Endothelial cell of umbilical vein (primary cell): ENCODE data around the gene MMP2.

Experiments
- CTCF ChIP-seq, 2 donors: IDR thresholded peaks; 1 replicate in 1 of 2; 2 replicates in 1 of 2; pipeline ENCODE4 v1.5.1; 2011; ENCODE audit warnings: low read length in 2 of 2, mild to moderate bottlenecking in 2 of 2, moderate library complexity in 2 of 2, control low read depth in 1 of 2, inconsistent platforms in 1 of 2, low read depth in 1 of 2; ENCODE audit not compliant: insufficient read depth in 1 of 2; ENCODE audit errors: extremely low read depth in 1 of 2
- GATA2 ChIP-seq: IDR thresholded peaks from 2 replicates; pipeline ENCODE4 v1.7.0; 2011; ENCODE audit warnings: low read depth, mild to moderate bottlenecking, moderate library complexity, mixed read lengths, low read length; ENCODE audit not compliant: insufficient read length, insufficient read depth
- POLR2AphosphoS5 ChIP-seq: IDR thresholded peaks from 2 replicates; pipeline ENCODE4 v1.6.1; 2012; ENCODE audit warnings: low read depth, mild to moderate bottlenecking, control low read depth, low read length, moderate library complexity; ENCODE audit not compliant: insufficient read depth

GRCh38 chr16:55492756-55493380 is 13.9 kb downstream of the MMP2 start:
- TF ChIP-seq GATA2 (no peak), CTCF (IDR thresholded peaks at IDR 0.05; ENCODE audit: extremely low read depth in 1 of 2, insufficient read depth in 1 of 2, low read depth in 1 of 2, low read length in 2 of 2) (no peak), POLR2AphosphoS5 (peak; percentile 14)
